HepG2 (cell line): Measurements from ENCODE around the gene TSSK2. TPM values are rescaled to one million over a fixed set of nuclear protein-coding genes. Genes with fewer than 3 reads are reported as not detected.

ENCODE experiments used
- ATAC-seq: fragments of 200-7000 bp; cut with Tn5 transposase; 3 replicates; pipeline ENCODE4 v1.9.1; 2020; ENCODE audit warnings: mild to moderate bottlenecking, moderate library complexity
- BruUV-seq: library from RNA; stranded (reverse); fragments of 400-500 nt; replicated peaks from 2 replicates; lab custom pipeline; 2021; lab: Mats Ljungman, UMichigan
- CTCF ChIA-PET: fragments of 300-600 bp; formaldehyde crosslinking; extraction: SDS; loops from one replicate; lab custom pipeline; 2021; ENCODE audit warnings: low total read pairs, inconsistent platforms, low intra/inter-chr PET ratio; lab: Yijun Ruan, JAX
- POLR2A ChIA-PET: fragments of 350-600 bp; sonication (Branson Sonifier 250); formaldehyde crosslinking; loops from one replicate; lab custom pipeline; 2020; ENCODE audit warnings: antibody characterized with exemption, inconsistent platforms; lab: Yijun Ruan, JAX
- DNase-seq: peaks from one replicate; pipeline ENCODE4 v3.0.0-alpha.2; 2015; ENCODE audit warnings: low spot score
- FAIRE-seq: peaks from 3 replicates; lab custom pipeline; 2011; peaks lifted over from hg19 to GRCh38; lab: Jason Lieb, UNC
- H2AFZ ChIP-seq: one replicate; pipeline ENCODE4 v1.6.1; 2011; ENCODE audit warnings: low read length, inconsistent platforms
- H3K27ac ChIP-seq: fragments of 300-600 bp; 3 replicates; pipeline ENCODE4 v1.8.0; 2011; ENCODE audit warnings: mixed run types, mild to moderate bottlenecking, mixed read lengths, low read length, inconsistent platforms; ENCODE audit not compliant: insufficient read depth; ENCODE audit errors: extremely low read length
- H3K27me3 ChIP-seq, 2 experiments: fragments of 200-600 bp in 1 of 2; 2 replicates in 1 of 2; 3 replicates in 1 of 2; pipeline versions ENCODE4 v1.6.0 to v1.8.0; 2011; ENCODE audit warnings: low read length in 2 of 2, mild to moderate bottlenecking in 2 of 2, moderate library complexity in 2 of 2, inconsistent platforms in 1 of 2; ENCODE audit not compliant: insufficient read depth in 2 of 2, control insufficient read depth in 1 of 2
- H3K36me3 ChIP-seq, 2 experiments: fragments of 200-600 bp in 1 of 2; replicated peaks in 1 of 2; 2 replicates in 1 of 2; 3 replicates in 1 of 2; pipeline versions ENCODE4 v1.5.1 to v1.8.0; 2011; ENCODE audit warnings: low read length in 2 of 2, inconsistent platforms in 1 of 2; ENCODE audit not compliant: insufficient read depth in 2 of 2, control insufficient read depth in 1 of 2
- H3K4me1 ChIP-seq: 2 replicates; pipeline ENCODE4 v1.5.1; 2012; ENCODE audit warnings: low read length, inconsistent platforms; ENCODE audit not compliant: insufficient read depth
- H3K4me2 ChIP-seq: 2 replicates; pipeline ENCODE4 v1.6.0; 2011; ENCODE audit warnings: low read depth, low read length, inconsistent platforms
- H3K4me3 ChIP-seq, 3 experiments: fragments of 200-600 bp in 1 of 3; sonication (generic), shearing (Covaris generic) in 1 of 3; replicated peaks in 1 of 3; 2 replicates each; pipeline ENCODE4 v1.5.1; 2011 to 2016; ENCODE audit warnings: low read length in 3 of 3, inconsistent platforms in 2 of 3, low read depth in 2 of 3, mild to moderate bottlenecking in 2 of 3, control low read depth in 1 of 3, mixed read lengths in 1 of 3; ENCODE audit not compliant: insufficient read depth in 1 of 3
- H3K79me2 ChIP-seq: one replicate; pipeline ENCODE4 v1.6.1; 2011; ENCODE audit warnings: low read length, inconsistent platforms; ENCODE audit not compliant: insufficient read depth
- H3K9ac ChIP-seq: 2 replicates; pipeline ENCODE4 v1.6.0; 2011; ENCODE audit warnings: mild to moderate bottlenecking, low read depth, low read length, inconsistent platforms; ENCODE audit not compliant: insufficient read depth
- H3K9me3 ChIP-seq: 2 replicates; pipeline ENCODE4 v1.5.1; 2012; ENCODE audit warnings: mild to moderate bottlenecking, low read length
- H4K20me1 ChIP-seq: 2 replicates; pipeline ENCODE4 v1.6.0; 2011; ENCODE audit warnings: inconsistent platforms, mild to moderate bottlenecking, low read length, moderate library complexity; ENCODE audit not compliant: insufficient read depth
- ARID5B ChIP-seq: IDR thresholded peaks from 2 replicates; pipeline ENCODE4 v1.4.0; 2020; ENCODE audit warnings: mild to moderate bottlenecking, missing genetic modification reagents
- HOXA3 ChIP-seq: sonication (generic); formaldehyde crosslinking; IDR thresholded peaks from 2 replicates; pipeline ENCODE4 v1.5.0; 2020; ENCODE audit warnings: missing genetic modification reagents
- TBP ChIP-seq: sonication (generic); formaldehyde crosslinking; IDR thresholded peaks from 2 replicates; pipeline ENCODE4 v1.5.0; 2020; ENCODE audit warnings: missing genetic modification reagents
- ZNF30 ChIP-seq: sonication (generic); formaldehyde crosslinking; IDR thresholded peaks from 2 replicates; pipeline ENCODE4 v1.5.0; 2020; ENCODE audit warnings: mild to moderate bottlenecking, missing genetic modification reagents
- ZNF570 ChIP-seq: sonication (generic); formaldehyde crosslinking; IDR thresholded peaks from 2 replicates; pipeline ENCODE4 v1.4.0; 2020; ENCODE audit warnings: mild to moderate bottlenecking, missing genetic modification reagents, borderline replicate concordance
- WGBS: methylation state at CpG from one replicate; pipeline ENCODE4 v1.1.6; 2017; ENCODE audit warnings: low lambda C conversion rate; 5-methylcytosine and 5-hydroxymethylcytosine counted together
- in situ Hi-C: cut with HindIII; loops from 2 replicates; pipeline ENCODE4 v1.10.0; 2017; ENCODE audit warnings: low pct_unique_long_range_greater_than_20kb; ENCODE audit not compliant: extremely low pct_ligation_motif_present
- intact Hi-C: fragments of 100-400 bp; cut with micrococcal nuclease; formaldehyde crosslinking; loops from one replicate; pipeline ENCODE4 v1.10.0; 2022; ENCODE audit not compliant: unreplicated experiment
- polyA plus RNA-seq, 8 experiments: library from polyadenylated mRNA; depleted of rRNA in 3 of 8; stranded (reverse) in 7 of 8; unstranded in 1 of 8; fragments of >200 nt; fragmentation: Illumina TruSeq in 4 of 8; extraction: Trizol in 4 of 8; gene quantifications; 2 replicates each; pipeline versions ENCODE4 v1.2.1 to v1.2.3, GENCODE V29; 2011 to 2016; ENCODE audit warnings: low read depth in 4 of 8, missing spikeins in 1 of 8, mixed read lengths in 1 of 8; ENCODE audit not compliant: insufficient read depth in 1 of 8
- total RNA-seq, 5 experiments: library from RNA; depleted of rRNA; stranded (reverse); fragments of >200 nt; fragmentation: Illumina TruSeq; extraction: Trizol; gene quantifications; 2 replicates each; pipeline ENCODE4 v1.2.3, GENCODE V29; 2016; ENCODE audit warnings: low read depth in 1 of 5
- TF ChIP-seq, protein P1 (sequence below): sonication (generic); formaldehyde crosslinking; IDR thresholded peaks from 2 replicates; pipeline ENCODE4 v1.8.1; 2023; ENCODE audit warnings: mild to moderate bottlenecking, inconsistent platforms, moderate library complexity, missing genetic modification reagents, borderline replicate concordance
- TF ChIP-seq, protein P2 (sequence below): sonication (generic); formaldehyde crosslinking; IDR thresholded peaks from 2 replicates; pipeline ENCODE4 v1.4.0; 2020; ENCODE audit warnings: missing genetic modification reagents

The TSSK2 gene
- total and polyA plus RNA-seq, 2 of the 13 experiments (the other 11 are each of a cell fraction or from before 2014, with no cell fraction given) = not detected

DNA sequence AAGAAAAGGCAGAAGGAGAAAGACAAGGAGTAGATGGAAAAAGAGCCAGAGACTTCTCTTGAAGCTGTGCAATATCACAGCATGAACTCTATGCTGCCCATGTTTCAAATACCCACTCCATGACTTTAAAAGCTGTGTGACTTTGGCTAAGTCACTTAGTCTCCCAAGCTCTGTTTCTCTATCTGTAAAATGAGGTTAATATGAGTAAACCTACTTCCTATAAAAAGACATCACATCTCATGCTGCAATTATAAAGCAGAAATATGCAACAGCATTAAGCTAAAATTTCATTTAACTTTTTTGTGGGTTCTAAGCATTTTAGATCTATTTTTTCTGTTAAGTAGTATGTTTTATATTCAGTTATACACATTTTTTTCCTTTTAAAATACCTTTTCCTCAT is 20.5 kb upstream of the TSSK2 start (continued):
- TF ChIP-seq TBP = no peak
- TF ChIP-seq, all 625 proteins: peak for 0

GRCh38 chr22:19111140-19111539 is 20.0 kb upstream of the TSSK2 start:
- peaks cover 53% of the 10 kb centered on the region for H4K20me1 ChIP-seq
- H3K4me3 ChIP-seq = no peak overlapping the region
- peaks cover 0 to 20% of the 10 kb centered on the region in 2 experiments for H3K36me3 ChIP-seq
- FAIRE-seq (no peak), DNase-seq (no peak), ATAC-seq (no peak)
- no peaks in the 10 kb centered on the region; a peak in 1 of 5 replicates for H3K27me3 ChIP-seq
- POLR2A ChIA-PET = interaction anchor here (1.2 to 1.3 kb wide), 2 partner anchors 11 to 33 kb away, joined by 3 read pairs; partner anchors contain the start of genes DGCR2 and ESS2
- H3K4me2 ChIP-seq = no peak overlapping the region
- peaks cover 31% of the 10 kb centered on the region for H3K4me1 ChIP-seq
- H3K27ac ChIP-seq = no peak overlapping the region
- H3K9ac ChIP-seq = no peak overlapping the region
- CTCF ChIA-PET = no interaction called here
- peaks cover 81% of the 10 kb centered on the region for H3K79me2 ChIP-seq
- intact Hi-C loops (no loop called here), in situ Hi-C loops (no loop called here)
- WGBS = 100% methylated on average over 2 of the region's 3 CpGs
- H3K9me3 ChIP-seq = no peaks in the 10 kb centered on the region
- no peak overlapping the region for H2AFZ ChIP-seq
- no TSS peak for BruUV-seq
- TF ChIP-seq HOXA3 (CRISPR knock-in tag) (no peak), ARID5B (no peak), ZNF30 (CRISPR knock-in tag) (no peak), ZNF570 (CRISPR knock-in tag) (no peak)
- TF ChIP-seq, protein P1, sequence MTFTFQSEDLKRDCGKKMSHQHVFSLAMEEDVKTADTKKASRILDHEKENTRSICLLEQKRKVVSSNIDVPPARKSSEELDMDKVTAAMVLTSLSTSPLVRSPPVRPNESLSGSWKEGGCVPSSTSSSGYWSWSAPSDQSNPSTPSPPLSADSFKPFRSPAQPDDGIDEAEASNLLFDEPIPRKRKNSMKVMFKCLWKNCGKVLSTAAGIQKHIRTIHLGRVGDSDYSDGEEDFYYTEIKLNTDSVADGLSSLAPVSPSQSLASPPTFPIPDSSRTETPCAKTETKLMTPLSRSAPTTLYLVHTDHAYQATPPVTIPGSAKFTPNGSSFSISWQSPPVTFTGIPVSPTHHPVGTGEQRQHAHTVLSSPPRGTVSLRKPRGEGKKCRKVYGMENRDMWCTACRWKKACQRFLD (CRISPR knock-in tag) = no peak
- TF ChIP-seq, protein P2, sequence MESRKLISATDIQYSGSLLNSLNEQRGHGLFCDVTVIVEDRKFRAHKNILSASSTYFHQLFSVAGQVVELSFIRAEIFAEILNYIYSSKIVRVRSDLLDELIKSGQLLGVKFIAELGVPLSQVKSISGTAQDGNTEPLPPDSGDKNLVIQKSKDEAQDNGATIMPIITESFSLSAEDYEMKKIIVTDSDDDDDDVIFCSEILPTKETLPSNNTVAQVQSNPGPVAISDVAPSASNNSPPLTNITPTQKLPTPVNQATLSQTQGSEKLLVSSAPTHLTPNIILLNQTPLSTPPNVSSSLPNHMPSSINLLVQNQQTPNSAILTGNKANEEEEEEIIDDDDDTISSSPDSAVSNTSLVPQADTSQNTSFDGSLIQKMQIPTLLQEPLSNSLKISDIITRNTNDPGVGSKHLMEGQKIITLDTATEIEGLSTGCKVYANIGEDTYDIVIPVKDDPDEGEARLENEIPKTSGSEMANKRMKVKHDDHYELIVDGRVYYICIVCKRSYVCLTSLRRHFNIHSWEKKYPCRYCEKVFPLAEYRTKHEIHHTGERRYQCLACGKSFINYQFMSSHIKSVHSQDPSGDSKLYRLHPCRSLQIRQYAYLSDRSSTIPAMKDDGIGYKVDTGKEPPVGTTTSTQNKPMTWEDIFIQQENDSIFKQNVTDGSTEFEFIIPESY (CRISPR knock-in tag) = peak; percentile 96
